ENCODE measurements around the gene ASCC1. TPM values are rescaled to one million over a fixed set of nuclear protein-coding genes. Genes with fewer than 3 reads are reported as not detected.

ASCC1 gene
- polyA plus RNA-seq, 1 experiment = 18.5 TPM

DNA sequence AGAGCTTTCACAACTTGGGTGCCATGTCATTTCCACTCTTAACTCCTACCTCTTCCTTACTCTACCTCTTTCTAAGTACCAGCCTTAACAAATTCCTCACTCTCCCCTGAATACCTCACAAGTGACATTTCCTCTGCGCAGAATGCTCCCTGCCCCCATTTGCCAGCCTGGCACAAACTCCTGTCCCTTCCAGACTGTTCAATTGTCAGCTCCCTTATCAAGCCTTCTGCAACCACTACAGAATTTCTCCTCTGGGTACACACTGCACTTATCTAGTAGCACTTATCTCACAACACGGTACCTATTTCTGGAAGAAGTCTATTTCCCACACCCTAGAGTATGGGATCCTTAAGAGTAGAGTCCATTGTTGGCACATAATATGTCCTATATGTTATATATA lies 39.4 kb downstream of the ASCC1 start:
- no peaks in the 10 kb centered on the region for H3K27me3 ChIP-seq (ENCODE audit: control insufficient read depth, insufficient read depth, low read length)
- ChIA-PET CTCF (interaction anchor here (1.0 kb wide), 2 partner anchors 15 to 152 kb away, joined by 3 to 4 read pairs; no protein-coding TSS in a partner anchor), POLR2A (no interaction called here)
- H3K4me3 ChIP-seq (ENCODE audit: low read depth, low read length) = no peak overlapping the region
- DNase-seq (ENCODE audit: low read depth) = no peak
- H3K36me3 ChIP-seq (ENCODE audit: control insufficient read depth, insufficient read depth, low read length) = no peaks in the 10 kb centered on the region
- no peak for TF ChIP-seq CTCF (IDR thresholded peaks at IDR 0.05; ENCODE audit: insufficient read depth, low read depth, low read length)

GRCh38 chr10:72175149-72175548 lies 40.9 kb downstream of the ASCC1 start:
- no peaks in the 10 kb centered on the region for H3K36me3 ChIP-seq (ENCODE audit: control insufficient read depth, insufficient read depth, low read length)
- CTCF ChIA-PET = interaction anchor here (0.7 to 1.2 kb wide), 4 partner anchors 10 to 105 kb away, joined by 3 to 6 read pairs (median 3); no protein-coding TSS in a partner anchor
- no peak overlapping the region for H3K4me3 ChIP-seq (ENCODE audit: low read depth, low read length)
- POLR2A ChIA-PET = no interaction called here
- H3K27me3 ChIP-seq (ENCODE audit: control insufficient read depth, insufficient read depth, low read length) = no peaks in the 10 kb centered on the region
- DNase-seq (ENCODE audit: low read depth) = peak; percentile 46
- no peak for TF ChIP-seq CTCF (IDR thresholded peaks at IDR 0.05; ENCODE audit: insufficient read depth, low read depth, low read length)

- DNase-seq (ENCODE audit: low read depth) = no peak
- TF ChIP-seq CTCF (IDR thresholded peaks at IDR 0.05; ENCODE audit: insufficient read depth, low read depth, low read length) = no peak
- ChIA-PET CTCF (interaction anchor here (1.2 kb wide), 1 partner anchor 11 kb away, joined by 3 read pairs; no protein-coding TSS in a partner anchor), POLR2A (no interaction called here)
- H3K4me3 ChIP-seq (ENCODE audit: low read depth, low read length) = no peak overlapping the region
- no peaks in the 10 kb centered on the region for H3K36me3 ChIP-seq (ENCODE audit: control insufficient read depth, insufficient read depth, low read length)
- H3K27me3 ChIP-seq (ENCODE audit: control insufficient read depth, insufficient read depth, low read length) = no peaks in the 10 kb centered on the region
These were observed 41.8 kb downstream of the ASCC1 start for GRCh38 chr10:72174297-72174662.

DNA sequence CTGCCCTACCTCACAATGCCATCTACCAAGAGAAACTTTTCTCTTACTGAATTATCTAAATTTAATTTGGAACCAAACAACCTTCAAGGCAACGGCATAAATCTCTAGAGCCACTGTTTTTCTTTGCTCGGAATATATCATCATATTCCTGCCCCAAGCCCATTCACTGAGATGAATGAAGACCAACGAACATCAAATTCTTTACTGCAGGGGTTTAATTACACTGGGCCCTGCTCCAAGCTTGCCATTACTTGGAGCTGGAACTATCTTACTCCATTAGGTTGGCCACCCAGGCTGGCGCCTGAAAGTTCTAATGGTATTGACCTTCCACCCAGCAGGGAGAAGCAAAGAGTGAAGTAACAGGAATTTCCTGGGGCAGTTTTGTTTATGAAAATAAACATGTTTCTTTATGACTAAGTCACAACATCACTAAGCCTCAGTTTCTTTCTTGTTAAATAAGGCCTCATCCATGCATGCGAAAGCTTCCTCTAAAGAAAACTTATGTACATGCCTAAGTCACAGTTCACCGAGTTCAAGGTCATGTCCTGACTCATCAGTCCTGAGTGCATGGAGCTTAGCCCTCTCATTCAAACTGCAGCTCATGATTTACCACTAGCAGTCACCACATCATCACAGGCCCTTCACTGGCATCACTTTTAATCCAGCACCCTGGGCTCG lies 42.3 kb downstream of the ASCC1 start:
- ChIA-PET POLR2A (no interaction called here), CTCF (interaction anchor here (0.6 to 1.2 kb wide), 2 partner anchors 11 to 45 kb away, joined by 3 read pairs; no protein-coding TSS in a partner anchor)
- H3K27me3 ChIP-seq (ENCODE audit: control insufficient read depth, insufficient read depth, low read length) = no peaks in the 10 kb centered on the region
- no peaks in the 10 kb centered on the region for H3K36me3 ChIP-seq (ENCODE audit: control insufficient read depth, insufficient read depth, low read length)
- no peak overlapping the region for H3K4me3 ChIP-seq (ENCODE audit: low read depth, low read length)
- no peak for DNase-seq (ENCODE audit: low read depth)
- no peak for TF ChIP-seq CTCF (IDR thresholded peaks at IDR 0.05; ENCODE audit: insufficient read depth, low read depth, low read length)

DNA sequence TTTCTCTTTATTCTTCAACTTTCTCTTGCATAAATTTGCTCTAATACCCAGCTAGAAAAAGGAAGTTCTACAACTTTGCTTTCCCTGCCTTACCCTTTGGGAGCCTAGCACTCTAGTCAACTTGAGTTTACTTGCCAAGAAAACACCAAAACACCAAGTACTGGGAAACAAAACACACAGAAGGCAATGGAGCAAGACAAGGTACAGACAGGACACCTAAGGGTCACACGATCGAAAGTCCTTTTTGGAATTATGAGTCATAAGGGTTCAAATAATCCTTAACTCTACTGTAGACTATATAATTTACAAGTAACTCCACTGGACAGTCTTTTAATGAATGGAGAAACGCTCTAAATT lies 42.8 kb downstream of the ASCC1 start:
- Histone ChIP-seq H3K36me3 (ENCODE audit: control insufficient read depth, insufficient read depth, low read length) (no peaks in the 10 kb centered on the region), H3K27me3 (ENCODE audit: control insufficient read depth, insufficient read depth, low read length) (no peaks in the 10 kb centered on the region), H3K4me3 (ENCODE audit: low read depth, low read length) (no peak overlapping the region)
- DNase-seq (ENCODE audit: low read depth) = no peak
- ChIA-PET CTCF (interaction anchor here (0.6 kb wide), 2 partner anchors 45 to 277 kb away, joined by 3 read pairs; no protein-coding TSS in a partner anchor), POLR2A (no interaction called here)
- TF ChIP-seq CTCF (IDR thresholded peaks at IDR 0.05; ENCODE audit: insufficient read depth, low read depth, low read length) = no peak

Measured in BJ (cell line).